GM18526 (cell line): ENCODE measurements around the gene PGPEP1.

Experiments
- POLR2A ChIP-seq: IDR thresholded peaks from 3 replicates; pipeline ENCODE4 v1.6.1; 2011; ENCODE audit not compliant: insufficient read length; ENCODE audit errors: extremely low read depth

Gene PGPEP1

DNA sequence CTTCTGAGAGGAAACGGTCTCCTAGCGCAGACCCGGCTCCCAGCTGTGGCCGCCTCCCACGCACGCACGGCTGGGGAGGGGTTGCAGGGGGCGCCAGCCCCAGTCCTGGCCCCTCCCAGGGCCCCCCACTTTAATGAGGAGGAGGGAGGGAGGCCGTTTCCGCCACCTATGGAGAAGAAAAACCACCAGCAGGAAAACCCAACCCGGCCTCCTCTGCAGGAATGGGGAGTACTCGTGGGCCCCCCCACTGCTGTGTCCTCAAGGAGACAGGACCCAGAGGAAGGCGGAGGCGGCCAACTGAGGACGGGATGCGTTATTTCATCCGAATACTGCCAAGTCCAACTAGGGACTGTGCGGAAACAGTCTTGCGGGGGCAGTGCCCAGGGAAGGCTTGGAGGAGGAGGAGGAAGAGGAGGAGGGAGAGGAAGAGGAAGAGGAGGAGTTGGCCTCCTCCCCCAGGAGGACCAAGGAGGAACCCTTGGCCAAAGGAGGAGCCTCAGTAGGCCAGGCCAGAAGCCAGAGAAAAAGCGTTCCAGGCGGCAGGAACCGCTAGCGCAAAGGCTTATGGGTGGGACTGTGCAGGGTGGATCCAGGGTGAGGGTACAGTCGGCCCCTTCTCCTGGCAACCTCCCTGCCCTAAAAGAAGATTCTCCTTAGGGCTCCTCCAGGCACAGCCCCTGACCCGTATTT lies 74.9 kb downstream of the PGPEP1 start:
- TF ChIP-seq POLR2A: no peak

DNA sequence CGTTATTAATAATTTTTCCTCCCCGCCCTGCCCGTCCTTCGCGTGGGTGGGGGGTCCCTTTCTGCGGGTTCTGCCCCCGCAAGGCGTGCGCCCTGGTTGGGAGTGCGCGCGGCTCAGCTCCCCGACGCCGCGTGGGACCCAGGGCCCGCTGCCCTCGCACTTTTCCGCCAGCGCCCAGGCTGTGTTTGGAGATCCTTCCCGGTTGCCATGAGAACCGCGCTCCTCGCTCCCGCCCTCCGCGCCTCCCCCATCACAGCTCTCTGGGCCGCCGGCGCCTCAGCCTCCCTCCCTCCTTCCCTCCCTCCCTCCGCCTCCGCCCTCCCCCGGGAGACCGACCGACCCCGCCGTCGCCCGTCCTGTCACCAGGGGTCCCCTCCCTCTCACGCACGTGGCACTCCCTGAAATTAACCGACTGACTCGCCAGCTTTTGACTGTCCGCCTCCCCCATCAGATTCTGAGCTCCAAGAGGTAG lies 76.4 kb downstream of the PGPEP1 start:
- TF ChIP-seq POLR2A: no peak

DNA sequence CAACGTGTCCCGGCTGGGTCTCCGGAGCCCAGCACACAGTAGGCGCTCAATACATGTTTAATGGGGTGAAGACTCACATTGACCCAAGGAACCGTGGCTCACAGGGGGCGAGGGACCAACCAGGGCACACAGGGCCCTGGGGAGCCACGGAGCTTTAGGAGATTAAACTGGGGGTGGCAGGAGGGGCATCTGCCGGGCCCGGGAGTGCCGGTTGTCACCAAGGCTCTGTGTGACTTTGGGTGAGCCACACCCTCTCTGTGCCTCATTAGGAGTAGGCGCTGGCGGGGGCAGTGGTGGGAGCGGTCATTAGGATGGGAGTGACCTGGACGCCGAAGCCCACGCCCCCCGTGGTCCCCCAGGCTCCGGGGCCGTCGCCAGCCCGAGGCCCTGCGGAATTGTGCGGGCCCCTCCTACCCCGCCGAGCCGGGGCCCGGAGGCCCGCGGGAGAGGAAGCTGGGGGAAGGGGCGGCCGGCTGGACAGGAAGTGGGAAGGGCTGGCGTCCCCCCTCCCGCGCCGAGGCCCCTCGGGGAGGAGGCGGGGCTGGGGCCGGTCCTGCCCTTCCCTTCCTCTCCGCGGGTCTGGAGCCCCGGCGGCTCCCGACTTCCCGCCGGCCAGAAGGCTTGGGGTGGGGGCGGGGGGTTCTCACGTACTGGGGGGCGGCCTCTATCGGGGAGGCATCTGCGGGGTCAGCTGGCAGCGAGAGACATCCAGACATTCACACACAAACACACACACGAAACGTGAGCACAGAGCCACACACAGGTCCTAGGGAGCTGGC lies 77.0 kb downstream of the PGPEP1 start:
- TF ChIP-seq POLR2A: peak; percentile 30

DNA sequence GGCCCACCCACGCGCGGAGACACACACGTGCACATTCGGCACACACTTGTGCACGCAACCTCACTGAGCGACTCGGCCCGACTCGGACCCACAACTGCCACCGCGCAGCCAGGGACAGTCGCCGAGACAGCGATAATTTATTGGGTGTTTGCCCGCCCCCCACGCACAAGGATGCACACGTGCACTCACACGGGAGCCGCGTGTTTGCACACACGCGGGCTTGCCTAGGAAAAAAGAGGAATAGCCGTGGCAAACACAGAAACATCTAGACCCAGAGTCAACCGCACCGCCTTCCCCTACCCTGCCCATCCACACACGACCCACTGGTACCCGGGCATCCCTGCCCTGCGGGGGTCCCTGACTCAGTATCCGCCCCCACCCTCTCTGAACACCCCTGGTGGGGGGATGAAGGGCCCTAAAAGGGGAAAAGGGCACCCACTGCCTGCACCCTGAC lies 77.7 kb downstream of the PGPEP1 start:
- no peak for TF ChIP-seq POLR2A

DNA sequence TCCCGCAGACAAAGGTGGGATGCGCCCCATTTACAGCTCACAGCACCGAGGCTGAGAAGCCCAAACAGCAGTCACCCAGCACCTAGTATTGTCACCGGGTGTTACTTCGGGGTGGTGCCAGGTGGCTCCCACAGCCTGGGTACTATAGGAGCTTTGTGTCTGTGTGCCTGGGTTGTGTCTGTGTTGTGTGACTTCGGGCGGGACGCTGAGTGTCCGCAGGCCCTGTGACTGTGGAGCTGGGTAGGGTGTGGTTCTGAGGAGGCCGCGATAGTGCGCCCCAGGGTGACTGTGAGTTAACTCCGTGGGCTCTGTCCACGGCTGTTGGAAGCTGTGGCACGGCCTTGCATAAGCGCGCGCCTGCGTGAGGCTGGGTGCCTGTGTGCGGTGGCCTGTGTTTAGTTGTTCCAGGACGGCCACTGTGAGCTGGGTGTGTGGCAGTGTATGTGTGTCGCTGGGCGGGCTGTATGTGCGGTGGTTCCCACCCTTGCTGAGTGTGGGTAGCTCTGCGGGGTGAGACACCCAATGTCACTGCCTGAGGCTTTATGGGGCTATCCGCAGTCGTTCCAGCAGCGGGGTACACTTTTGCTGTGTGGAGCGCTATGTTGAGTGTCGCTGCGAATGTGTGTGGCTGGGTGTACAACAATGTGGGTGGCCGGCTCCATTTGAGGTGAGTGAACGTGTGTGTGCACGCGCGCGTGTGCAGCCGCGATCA lies 78.2 kb downstream of the PGPEP1 start:
- TF ChIP-seq POLR2A: no peak

DNA sequence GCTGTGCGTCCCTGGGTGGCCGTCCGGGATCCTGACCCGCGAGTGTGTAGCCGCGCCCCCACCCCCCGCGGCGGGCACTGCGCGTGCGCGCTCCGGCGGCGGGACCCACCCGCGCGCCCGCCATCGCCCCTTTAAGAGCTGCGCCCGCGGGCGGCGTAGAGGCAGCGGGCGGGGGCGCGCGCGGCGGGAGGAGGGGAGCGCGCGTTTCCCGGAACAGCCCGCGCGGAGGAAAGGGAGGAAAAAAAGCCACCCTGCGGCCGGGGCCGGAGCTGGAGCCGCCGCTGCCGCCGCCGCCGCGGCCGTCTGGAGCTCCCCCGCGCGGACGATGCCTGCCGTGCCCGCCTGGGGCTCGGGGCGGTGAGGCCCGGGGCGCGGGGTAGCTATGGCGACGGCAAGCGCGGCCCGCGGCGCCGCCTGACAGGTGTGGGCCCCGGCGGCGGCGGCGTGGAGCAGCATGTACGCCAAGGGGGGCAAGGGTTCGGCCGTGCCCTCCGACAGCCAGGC lies 78.8 kb downstream of the PGPEP1 start, which contains the start of gene SSBP4:
Gene SSBP4 (plus strand): TSS at position 204 of the 504 bp plus-strand sequence. CDS start 251 bp downstream, at position 455.
- peak; percentile 26 for TF ChIP-seq POLR2A
